Activated CD8-positive, alpha-beta memory T cell treated with anti-CD3 and anti-CD28 coated beads for 4 hours (primary cell): ENCODE measurements around the gene FAM162A.

Source experiments
- DNase-seq, 2 donors: peaks; one replicate each; pipeline ENCODE4 v3.0.0-alpha.2; 2020; ENCODE audit warnings: low read depth in 2 of 2

The FAM162A gene

GRCh38 chr3:122387709-122388108 is 3.7 kb downstream of the FAM162A start:
- no peak for DNase-seq

- no peak for DNase-seq
Measured at GRCh38 chr3:122389197-122389596, 5.2 kb downstream of the FAM162A start.

- no peak for DNase-seq
Measured at GRCh38 chr3:122389892-122390291, 5.9 kb downstream of the FAM162A start.

- DNase-seq = no peak
Measured at GRCh38 chr3:122390665-122391064, 6.7 kb downstream of the FAM162A start.

GRCh38 chr3:122391681-122392446 is 7.9 kb downstream of the FAM162A start:
- no peak for DNase-seq

- DNase-seq = no peak
Measured at GRCh38 chr3:122392868-122393844, 9.2 kb downstream of the FAM162A start.

GRCh38 chr3:122394173-122394572 is 10.2 kb downstream of the FAM162A start:
- DNase-seq = no peak

GRCh38 chr3:122395582-122395981 is 11.6 kb downstream of the FAM162A start:
- no peak for DNase-seq

- DNase-seq = no peak
Measured at GRCh38 chr3:122396511-122396910, 12.5 kb downstream of the FAM162A start.

- no peak for DNase-seq
Measured at GRCh38 chr3:122397201-122397600, 13.2 kb downstream of the FAM162A start.

- no peak for DNase-seq
Measured at GRCh38 chr3:122398920-122399319, 14.9 kb downstream of the FAM162A start.

GRCh38 chr3:122403489-122403888 is 19.5 kb downstream of the FAM162A start:
- DNase-seq = no peak

GRCh38 chr3:122405015-122405414 is 21.0 kb downstream of the FAM162A start:
- no peak for DNase-seq

- DNase-seq = no peak
Measured at GRCh38 chr3:122406198-122406597, 22.2 kb downstream of the FAM162A start.

- no peak for DNase-seq
Measured at GRCh38 chr3:122407946-122408345, 24.0 kb downstream of the FAM162A start.

- no peak for DNase-seq
Measured at GRCh38 chr3:122409446-122409845, 25.5 kb downstream of the FAM162A start.

GRCh38 chr3:122410111-122410510 is 26.1 kb downstream of the FAM162A start:
- no peak for DNase-seq

- no peak for DNase-seq
Measured at GRCh38 chr3:122410639-122411038, 26.7 kb downstream of the FAM162A start.

GRCh38 chr3:122414391-122414790 is 30.4 kb downstream of the FAM162A start:
- DNase-seq = no peak

- no peak for DNase-seq
Measured at GRCh38 chr3:122415104-122415744, 31.2 kb downstream of the FAM162A start.

GRCh38 chr3:122415762-122416654 is 32.0 kb downstream of the FAM162A start, which contains the start of gene WDR5B:
WDR5B (minus strand) TSS chr3:122416062; CDS start chr3:122415528, 534 bp downstream.
- DNase-seq = peak; percentile 97 to 98
